Ovary (tissue), 3 donors: ENCODE measurements around the gene HOXC11.

ENCODE experiments used
- CTCF ChIP-seq, 3 donors: fragments of 450-650 bp in 2 of 3; fragments of 200-600 bp in 1 of 3; IDR thresholded peaks; one replicate each; pipeline versions ENCODE4 v1.5.1 to v1.8.0; 2016 to 2022; ENCODE audit warnings: antibody characterized with exemption in 3 of 3, mild to moderate bottlenecking in 1 of 3
- POLR2A ChIP-seq: fragments of 450-650 bp; IDR thresholded peaks from one replicate; pipeline ENCODE4 v1.6.1; 2017; ENCODE audit warnings: antibody characterized with exemption, mild to moderate bottlenecking, moderate library complexity
- donor health status: DM: no; HTN: no; CAD: no.

GRCh38 chr12:53924521-53925405, 48.2 kb upstream of the HOXC11 start:
- no peak for TF ChIP-seq CTCF (IDR thresholded peaks at IDR 0.05)
- TF ChIP-seq POLR2A = no peak
